Fibroblast of lung (primary cell): ENCODE data around the gene IRF2BPL.

Source experiments
- CTCF ChIP-seq, 2 donors: IDR thresholded peaks in 1 of 2; conservative IDR thresholded peaks in 1 of 2; 1 replicate in 1 of 2; 2 replicates in 1 of 2; pipeline ENCODE4 v1.5.1; 2011 to 2012; ENCODE audit warnings: low read length in 2 of 2, control low read depth in 1 of 2, inconsistent platforms in 1 of 2, low read depth in 1 of 2, mild to moderate bottlenecking in 1 of 2
- EZH2 ChIP-seq: IDR thresholded peaks from 2 replicates; pipeline ENCODE4 v1.5.1; 2012; ENCODE audit warnings: low read length, control low read depth, mild to moderate bottlenecking; ENCODE audit errors: missing control alignments

GRCh38 chr14:77032491-77032843 lies 4.0 kb upstream of the IRF2BPL start:
- TF ChIP-seq EZH2 (no peak), CTCF (conservative IDR thresholded peaks at IDR 0.05 in 1 of 2, IDR thresholded peaks at IDR 0.05 in 1 of 2; ENCODE audit: low read depth in 1 of 2, low read length in 2 of 2) (no peak)
